ENCODE results near the gene CCNE1. TPM values are rescaled to one million over a fixed set of nuclear protein-coding genes. Genes with fewer than 3 reads are reported as not detected.
A peak's percentile ranks its signal among the peaks of the same experiment; 100 is the strongest.

CCNE1 gene
- total RNA-seq, 1 experiment from 2014 or later = 40.2 TPM

DNA sequence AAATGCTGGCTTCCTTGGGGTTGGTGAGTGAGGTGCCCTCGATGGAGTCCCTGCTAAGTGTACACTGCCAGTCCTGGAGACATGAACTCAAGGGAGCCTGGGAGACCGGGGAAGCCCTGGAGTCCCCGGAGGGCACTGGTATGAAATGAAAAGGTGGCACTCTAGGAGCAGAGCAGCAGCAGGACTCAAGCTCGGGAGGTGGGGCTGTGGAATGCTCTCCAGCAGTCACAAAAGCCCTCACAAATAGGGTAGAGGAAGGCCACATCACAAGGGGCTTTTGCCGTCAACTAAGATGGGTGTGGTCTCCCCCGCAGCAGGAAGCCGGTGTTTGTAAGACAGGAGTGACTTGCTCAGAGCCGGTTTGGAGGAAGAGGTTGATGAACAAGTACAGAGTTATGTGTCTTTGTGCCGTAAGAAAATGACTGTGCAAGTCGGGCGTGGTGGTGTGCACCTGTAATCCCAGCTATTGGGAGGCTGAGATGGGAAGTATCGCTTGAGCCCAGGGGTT, 19.3 kb downstream of the CCNE1 start:
- H3K23me2 ChIP-seq (ENCODE audit: insufficient read length, low read depth, low read length, poor library complexity, severe bottlenecking) = no peaks in the 10 kb centered on the region
- Mint-ChIP-seq H3K4me3 (no peak overlapping the region), H3K9me3 (no peaks in the 10 kb centered on the region), H3K27me3 (ENCODE audit: low read depth) (peaks cover 5% of the 10 kb centered on the region), H3K36me3 (ENCODE audit: insufficient read depth in 1 of 3, low read depth in 3 of 3) (no peaks in the 10 kb centered on the region), H3K4me1 (peaks cover 7 to 8% of the 10 kb centered on the region in 2 experiments), H3K27ac (no peak overlapping the region)
- H3K56ac ChIP-seq (ENCODE audit: insufficient read length, low read depth, low read length) = no peak overlapping the region
- peak overlapping the region; percentile 39; the same call in 1 of the 2 replicates for H3K14ac ChIP-seq (ENCODE audit: insufficient read depth, low read length)
- H2AFZ ChIP-seq (ENCODE audit: low read length) = no peak overlapping the region
- no peaks in the 10 kb centered on the region for H3K9me3 ChIP-seq (ENCODE audit: control insufficient read depth, low read depth, low read length)
- H2BK15ac ChIP-seq (ENCODE audit: low read depth, low read length) = no peak overlapping the region
- H3K27ac ChIP-seq (ENCODE audit: insufficient read length, low read depth, low read length) = no peak overlapping the region
- no peak overlapping the region for H2BK20ac ChIP-seq (ENCODE audit: low read depth, low read length, poor library complexity, severe bottlenecking)
- no peaks in the 10 kb centered on the region for H3K27me3 ChIP-seq (ENCODE audit: insufficient read depth, low read length)
- TF ChIP-seq, protein P1, sequence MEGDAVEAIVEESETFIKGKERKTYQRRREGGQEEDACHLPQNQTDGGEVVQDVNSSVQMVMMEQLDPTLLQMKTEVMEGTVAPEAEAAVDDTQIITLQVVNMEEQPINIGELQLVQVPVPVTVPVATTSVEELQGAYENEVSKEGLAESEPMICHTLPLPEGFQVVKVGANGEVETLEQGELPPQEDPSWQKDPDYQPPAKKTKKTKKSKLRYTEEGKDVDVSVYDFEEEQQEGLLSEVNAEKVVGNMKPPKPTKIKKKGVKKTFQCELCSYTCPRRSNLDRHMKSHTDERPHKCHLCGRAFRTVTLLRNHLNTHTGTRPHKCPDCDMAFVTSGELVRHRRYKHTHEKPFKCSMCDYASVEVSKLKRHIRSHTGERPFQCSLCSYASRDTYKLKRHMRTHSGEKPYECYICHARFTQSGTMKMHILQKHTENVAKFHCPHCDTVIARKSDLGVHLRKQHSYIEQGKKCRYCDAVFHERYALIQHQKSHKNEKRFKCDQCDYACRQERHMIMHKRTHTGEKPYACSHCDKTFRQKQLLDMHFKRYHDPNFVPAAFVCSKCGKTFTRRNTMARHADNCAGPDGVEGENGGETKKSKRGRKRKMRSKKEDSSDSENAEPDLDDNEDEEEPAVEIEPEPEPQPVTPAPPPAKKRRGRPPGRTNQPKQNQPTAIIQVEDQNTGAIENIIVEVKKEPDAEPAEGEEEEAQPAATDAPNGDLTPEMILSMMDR (conservative IDR thresholded peaks at IDR 0.05) = no peak
- no peak overlapping the region for H3T11ph ChIP-seq (ENCODE audit: low read length)
- no peak overlapping the region for H3K9ac ChIP-seq (ENCODE audit: extremely low read depth, insufficient read length, low read length)
- H3K4me2 ChIP-seq (ENCODE audit: insufficient read depth, insufficient read length, low read length) = no peak overlapping the region
- no peak overlapping the region for H3K23ac ChIP-seq (ENCODE audit: insufficient read length, low read depth, low read length)
- H2BK5ac ChIP-seq (ENCODE audit: insufficient read length, low read length) = no peak overlapping the region
- no peaks in the 10 kb centered on the region for H3K79me2 ChIP-seq (ENCODE audit: insufficient read depth, low read length)
- H3K4ac ChIP-seq (ENCODE audit: low read depth, low read length) = no peak overlapping the region
- no peak overlapping the region for H3K18ac ChIP-seq (ENCODE audit: insufficient read length, low read depth, low read length)
- H3K4me1 ChIP-seq (ENCODE audit: insufficient read depth, low read length) = no peaks in the 10 kb centered on the region
- no peaks in the 10 kb centered on the region for H3K79me1 ChIP-seq (ENCODE audit: insufficient read depth, low read depth, low read length, poor library complexity, severe bottlenecking)
- no peak overlapping the region for H4K91ac ChIP-seq (ENCODE audit: insufficient read length, low read depth, low read length)
- no peaks in the 10 kb centered on the region for H4K20me1 ChIP-seq (ENCODE audit: control insufficient read depth, insufficient read depth, insufficient read length)
- H2AK5ac ChIP-seq (ENCODE audit: insufficient read length, low read length) = no peak overlapping the region
- WGBS (ENCODE audit: extremely low coverage, insufficient read length, low lambda C conversion rate) = no CpG with 5 or more reads among the region's 12 CpGs
- no peak overlapping the region for H4K5ac ChIP-seq (ENCODE audit: insufficient read length, low read depth, low read length)
- no peak overlapping the region for H2BK120ac ChIP-seq (ENCODE audit: low read depth, low read length, poor library complexity, severe bottlenecking)
- DNase-seq = no peak
- no peak overlapping the region for H2BK12ac ChIP-seq (ENCODE audit: insufficient read length, low read depth, low read length)
- H4K8ac ChIP-seq (replicated peaks; ENCODE audit: insufficient read length, low read depth, low read length) = no peak overlapping the region

All from H9 (cell line).